Activated effector memory CD4-positive, alpha-beta T cell treated with Interleukin-2 at 50 U/mL for 16 hours (primary cell): ENCODE measurements around the gene ARSD.
"Not testable (repeated sequence)": the region's sequence is repeated elsewhere in the genome, so short reads cannot be mapped to it uniquely, and the experiment has no call there.

ENCODE experiments used
- DNase-seq: peaks from one replicate; pipeline ENCODE4 v3.0.0-alpha.2; 2020

ARSD gene

GRCh38 chrX:2931612-2932011, 2.5 kb upstream of the ARSD start:
- no peak for DNase-seq

- DNase-seq, result no peak
Measured at GRCh38 chrX:2931155-2931554, 2.0 kb upstream of the ARSD start.

GRCh38 chrX:2928191-2928582, 952 bp downstream of the ARSD start:
- DNase-seq, result no peak

- DNase-seq, result no peak
Measured at GRCh38 chrX:2926664-2927275, 2.4 kb downstream of the ARSD start.

- DNase-seq, result not testable (repeated sequence)
Measured at GRCh38 chrX:2926255-2926654, 2.9 kb downstream of the ARSD start.

GRCh38 chrX:2924151-2924550, 5.0 kb downstream of the ARSD start:
- no peak for DNase-seq

- no peak for DNase-seq
Measured at GRCh38 chrX:2921750-2922149, 7.4 kb downstream of the ARSD start.

GRCh38 chrX:2921193-2921592, 7.9 kb downstream of the ARSD start:
- no peak for DNase-seq

GRCh38 chrX:2917767-2918166, 11.4 kb downstream of the ARSD start:
- DNase-seq, result no peak

- no peak for DNase-seq
Measured at GRCh38 chrX:2913118-2913517, 16.0 kb downstream of the ARSD start.

- no peak for DNase-seq
Measured at GRCh38 chrX:2910109-2910508, 19.0 kb downstream of the ARSD start.

GRCh38 chrX:2908125-2908685, 20.9 kb downstream of the ARSD start:
- DNase-seq, result no peak

GRCh38 chrX:2907295-2907694, 21.8 kb downstream of the ARSD start:
- no peak for DNase-seq

GRCh38 chrX:2903366-2903765, 25.8 kb downstream of the ARSD start:
- DNase-seq, result no peak

GRCh38 chrX:2902841-2903240, 26.3 kb downstream of the ARSD start:
- DNase-seq, result no peak

- DNase-seq, result no peak
Measured at GRCh38 chrX:2901367-2902036, 27.6 kb downstream of the ARSD start.

- DNase-seq, result no peak
Measured at GRCh38 chrX:2898846-2899512, 30.2 kb downstream of the ARSD start.

GRCh38 chrX:2897690-2898623, 31.2 kb downstream of the ARSD start:
- not testable (repeated sequence) for DNase-seq

GRCh38 chrX:2897311-2897689, 31.8 kb downstream of the ARSD start:
- no peak for DNase-seq

GRCh38 chrX:2894885-2895292, 34.2 kb downstream of the ARSD start:
- no peak for DNase-seq

- DNase-seq, result no peak
Measured at GRCh38 chrX:2892816-2893215, 36.3 kb downstream of the ARSD start.

- not testable (repeated sequence) for DNase-seq
Measured at GRCh38 chrX:2890536-2891460, 38.3 kb downstream of the ARSD start.
